ENCODE measurements around the gene B3GNT7. TPM values are rescaled to one million over a fixed set of nuclear protein-coding genes. Genes with fewer than 3 reads are reported as not detected.
"Not testable (repeated sequence)": the region's sequence is repeated elsewhere in the genome, so short reads cannot be mapped to it uniquely, and the experiment has no call there.

The B3GNT7 gene
- total RNA-seq, 2 experiments from 2014 or later = 0.38 to 0.89 TPM

GRCh38 chr2:231374771-231375170 is 20.7 kb upstream of the B3GNT7 start:
- Mint-ChIP-seq H3K4me1 (ENCODE audit: low read depth) (no peaks in the 10 kb centered on the region), H3K36me3 (ENCODE audit: low read depth) (no peaks in the 10 kb centered on the region), H3K27ac (no peak overlapping the region), H3K4me3 (no peak overlapping the region), H3K27me3 (peaks cover 5% of the 10 kb centered on the region), H3K9me3 (no peaks in the 10 kb centered on the region)
- H3K27ac ChIP-seq (ENCODE audit: low read depth in 1 of 2, low read length in 2 of 2) = no peak overlapping the region
- H3K36me3 ChIP-seq (ENCODE audit: insufficient read depth, low read length) = no peaks in the 10 kb centered on the region
- ChIA-PET POLR2A (no interaction called here), CTCF (no interaction called here)
- TF ChIP-seq CTCF (IDR thresholded peaks at IDR 0.05) = no peak
- no peak overlapping the region for H3K4me3 ChIP-seq (ENCODE audit: low read length)
- intact Hi-C loops (cut with DNase I, micrococcal nuclease) = no loop called here
- H3K9me3 ChIP-seq (ENCODE audit: control insufficient read depth in 1 of 2, insufficient read depth in 1 of 2, low read length in 2 of 2) = no peaks in the 10 kb centered on the region
- ATAC-seq (ENCODE audit: poor library complexity) (no peak), DNase-seq (no peak)
- no peaks in the 10 kb centered on the region for H3K4me1 ChIP-seq (ENCODE audit: insufficient read depth, low read length)
- no peaks in the 10 kb centered on the region for H3K27me3 ChIP-seq (ENCODE audit: control insufficient read depth in 1 of 2, insufficient read depth in 2 of 2, low read length in 2 of 2)

GRCh38 chr2:231375994-231376615 is 19.4 kb upstream of the B3GNT7 start:
- H3K4me3 Mint-ChIP-seq; H3K27me3 ChIP-seq (ENCODE audit: control insufficient read depth in 1 of 2, insufficient read depth in 2 of 2, low read length in 2 of 2); H3K4me1 ChIP-seq (ENCODE audit: insufficient read depth, low read length); POLR2A ChIA-PET; H3K4me1 Mint-ChIP-seq (ENCODE audit: low read depth); H3K27ac Mint-ChIP-seq; intact Hi-C loops (cut with DNase I, micrococcal nuclease); CTCF ChIA-PET; H3K27ac ChIP-seq (ENCODE audit: low read depth in 1 of 2, low read length in 2 of 2); H3K27me3 Mint-ChIP-seq; ATAC-seq (ENCODE audit: poor library complexity); H3K4me3 ChIP-seq (ENCODE audit: low read length); H3K36me3 Mint-ChIP-seq (ENCODE audit: low read depth); H3K9me3 ChIP-seq (ENCODE audit: control insufficient read depth in 1 of 2, insufficient read depth in 1 of 2, low read length in 2 of 2); H3K9me3 Mint-ChIP-seq; H3K36me3 ChIP-seq (ENCODE audit: insufficient read depth, low read length); DNase-seq: not testable (repeated sequence)

GRCh38 chr2:231376857-231377256 is 18.7 kb upstream of the B3GNT7 start:
- Histone ChIP-seq H3K4me1 (ENCODE audit: insufficient read depth, low read length) (no peaks in the 10 kb centered on the region), H3K9me3 (ENCODE audit: control insufficient read depth in 1 of 2, insufficient read depth in 1 of 2, low read length in 2 of 2) (peaks cover 0 to 2% of the 10 kb centered on the region in 2 experiments), H3K36me3 (ENCODE audit: insufficient read depth, low read length) (no peaks in the 10 kb centered on the region), H3K4me3 (ENCODE audit: low read length) (no peak overlapping the region), H3K27me3 (ENCODE audit: control insufficient read depth in 1 of 2, insufficient read depth in 2 of 2, low read length in 2 of 2) (no peaks in the 10 kb centered on the region), H3K27ac (ENCODE audit: low read depth in 1 of 2, low read length in 2 of 2) (no peak overlapping the region)
- Mint-ChIP-seq H3K9me3 (no peaks in the 10 kb centered on the region), H3K27ac (no peak overlapping the region), H3K36me3 (ENCODE audit: low read depth) (no peaks in the 10 kb centered on the region), H3K27me3 (peaks cover 5% of the 10 kb centered on the region), H3K4me1 (ENCODE audit: low read depth) (no peaks in the 10 kb centered on the region), H3K4me3 (no peak overlapping the region)
- POLR2A ChIA-PET = no interaction called here
- CTCF ChIA-PET = no interaction called here
- no peak for TF ChIP-seq CTCF (IDR thresholded peaks at IDR 0.05)
- DNase-seq (no peak), ATAC-seq (ENCODE audit: poor library complexity) (no peak)
- intact Hi-C loops (cut with DNase I, micrococcal nuclease) = no loop called here

GRCh38 chr2:231378026-231378722 is 17.3 kb upstream of the B3GNT7 start:
- POLR2A ChIA-PET = no interaction called here
- Histone ChIP-seq H3K9me3 (ENCODE audit: control insufficient read depth in 1 of 2, insufficient read depth in 1 of 2, low read length in 2 of 2) (peaks cover 0 to 10% of the 10 kb centered on the region in 2 experiments), H3K27me3 (ENCODE audit: control insufficient read depth in 1 of 2, insufficient read depth in 2 of 2, low read length in 2 of 2) (no peaks in the 10 kb centered on the region), H3K4me1 (ENCODE audit: insufficient read depth, low read length) (no peaks in the 10 kb centered on the region), H3K4me3 (ENCODE audit: low read length) (no peak overlapping the region), H3K27ac (ENCODE audit: low read depth in 1 of 2, low read length in 2 of 2) (no peak overlapping the region), H3K36me3 (ENCODE audit: insufficient read depth, low read length) (no peaks in the 10 kb centered on the region)
- no peak for TF ChIP-seq CTCF (IDR thresholded peaks at IDR 0.05)
- CTCF ChIA-PET = no interaction called here
- ATAC-seq (ENCODE audit: poor library complexity) (no peak), DNase-seq (no peak)
- no peaks in the 10 kb centered on the region for H3K4me1 Mint-ChIP-seq (ENCODE audit: low read depth)
- H3K9me3 Mint-ChIP-seq = no peaks in the 10 kb centered on the region
- H3K36me3 Mint-ChIP-seq (ENCODE audit: low read depth) = no peaks in the 10 kb centered on the region
- intact Hi-C loops (cut with DNase I, micrococcal nuclease) = no loop called here
- H3K27me3 Mint-ChIP-seq = peaks cover 5% of the 10 kb centered on the region
- H3K4me3 Mint-ChIP-seq = no peak overlapping the region
- H3K27ac Mint-ChIP-seq = no peak overlapping the region

All from CD4-positive, alpha-beta T cell (primary cell).